H9 (cell line): Measurements from ENCODE around the gene USP3. TPM values are rescaled to one million over a fixed set of nuclear protein-coding genes. Genes with fewer than 3 reads are reported as not detected.

Experiments
- DNase-seq: peaks from one replicate; pipeline ENCODE4 v3.0.0-alpha.2; 2017
- H2AFZ ChIP-seq: one replicate; pipeline ENCODE4 v1.6.1; 2013; ENCODE audit warnings: mild to moderate bottlenecking, low read length, control low read depth, moderate library complexity
- H2AK5ac ChIP-seq: 2 replicates; pipeline ENCODE4 v1.6.1; 2013; ENCODE audit warnings: low read length, control low read depth, mixed read lengths; ENCODE audit not compliant: insufficient read length
- H2BK120ac ChIP-seq: one replicate; pipeline ENCODE4 v1.6.1; 2013; ENCODE audit warnings: low read depth, mild to moderate bottlenecking, low read length, control low read depth, inconsistent platforms; ENCODE audit not compliant: poor library complexity, severe bottlenecking
- H2BK12ac ChIP-seq: 2 replicates; pipeline ENCODE4 v1.6.1; 2013; ENCODE audit warnings: low read length, control low read depth, mixed read lengths, low read depth; ENCODE audit not compliant: insufficient read length
- H2BK15ac ChIP-seq: 2 replicates; pipeline ENCODE4 v1.6.1; 2013; ENCODE audit warnings: low read depth, low read length, control low read depth
- H2BK20ac ChIP-seq: one replicate; pipeline ENCODE4 v1.6.1; 2013; ENCODE audit warnings: low read depth, mild to moderate bottlenecking, low read length, control low read depth, inconsistent platforms; ENCODE audit not compliant: poor library complexity, severe bottlenecking
- H2BK5ac ChIP-seq: 2 replicates; pipeline ENCODE4 v1.6.1; 2013; ENCODE audit warnings: low read length, control low read depth, mixed read lengths; ENCODE audit not compliant: insufficient read length
- H3K14ac ChIP-seq: 2 replicates; pipeline ENCODE4 v1.6.1; 2013; ENCODE audit warnings: low read length, control low read depth; ENCODE audit not compliant: insufficient read depth
- H3K18ac ChIP-seq: 2 replicates; pipeline ENCODE4 v1.6.1; 2013; ENCODE audit warnings: low read depth, mild to moderate bottlenecking, mixed read lengths, low read length, control low read depth; ENCODE audit not compliant: insufficient read length
- H3K23ac ChIP-seq: 2 replicates; pipeline ENCODE4 v1.6.1; 2013; ENCODE audit warnings: low read length, control low read depth, mixed read lengths, low read depth; ENCODE audit not compliant: insufficient read length
- H3K23me2 ChIP-seq: 2 replicates; pipeline ENCODE4 v1.6.1; 2013; ENCODE audit warnings: low read depth, mild to moderate bottlenecking, mixed read lengths, low read length, control low read depth; ENCODE audit not compliant: insufficient read length, poor library complexity, severe bottlenecking
- H3K27ac ChIP-seq: 2 replicates; pipeline ENCODE4 v1.5.1; 2013; ENCODE audit warnings: low read length, control low read depth, mixed read lengths, low read depth; ENCODE audit not compliant: insufficient read length
- H3K27me3 ChIP-seq: 2 replicates; pipeline ENCODE4 v1.6.1; 2013; ENCODE audit warnings: low read length, control low read depth, inconsistent platforms; ENCODE audit not compliant: insufficient read depth
- H3K4ac ChIP-seq: 2 replicates; pipeline ENCODE4 v1.6.1; 2013; ENCODE audit warnings: low read depth, mild to moderate bottlenecking, control low read depth, inconsistent platforms, low read length, moderate library complexity
- H3K4me1 ChIP-seq: 2 replicates; pipeline ENCODE4 v1.6.1; 2013; ENCODE audit warnings: low read length, control low read depth, inconsistent platforms; ENCODE audit not compliant: insufficient read depth
- H3K4me2 ChIP-seq: 2 replicates; pipeline ENCODE4 v1.6.1; 2013; ENCODE audit warnings: low read length, control low read depth, mixed read lengths; ENCODE audit not compliant: insufficient read length, insufficient read depth
- H3K56ac ChIP-seq: 2 replicates; pipeline ENCODE4 v1.6.1; 2013; ENCODE audit warnings: low read depth, mild to moderate bottlenecking, mixed read lengths, low read length, control low read depth; ENCODE audit not compliant: insufficient read length
- H3K79me1 ChIP-seq: 2 replicates; pipeline ENCODE4 v1.6.1; 2013; ENCODE audit warnings: low read depth, mild to moderate bottlenecking, moderate library complexity, low read length, control low read depth, inconsistent platforms; ENCODE audit not compliant: insufficient read depth, poor library complexity, severe bottlenecking
- H3K79me2 ChIP-seq: 2 replicates; pipeline ENCODE4 v1.6.1; 2013; ENCODE audit warnings: low read length, control low read depth, inconsistent platforms; ENCODE audit not compliant: insufficient read depth
- H3K9ac ChIP-seq: 2 replicates; pipeline ENCODE4 v1.6.1; 2013; ENCODE audit warnings: low read length, control low read depth, mixed read lengths; ENCODE audit not compliant: insufficient read length; ENCODE audit errors: extremely low read depth
- H3K9me3 ChIP-seq: one replicate; pipeline ENCODE4 v1.6.1; 2013; ENCODE audit warnings: low read depth, low read length, inconsistent platforms; ENCODE audit not compliant: control insufficient read depth
- H3T11ph ChIP-seq: one replicate; pipeline ENCODE4 v1.6.1; 2013; ENCODE audit warnings: mild to moderate bottlenecking, low read length, control low read depth, inconsistent platforms
- H4K20me1 ChIP-seq: one replicate; pipeline ENCODE4 v1.6.1; 2013; ENCODE audit not compliant: control insufficient read depth, insufficient read length, insufficient read depth
- H4K5ac ChIP-seq: 2 replicates; pipeline ENCODE4 v1.6.1; 2013; ENCODE audit warnings: low read depth, mild to moderate bottlenecking, mixed read lengths, low read length, control low read depth; ENCODE audit not compliant: insufficient read length
- H4K8ac ChIP-seq: replicated peaks from 2 replicates; pipeline ENCODE4 v1.6.1; 2013; ENCODE audit warnings: low read length, control low read depth, mixed read lengths, low read depth; ENCODE audit not compliant: insufficient read length
- H4K91ac ChIP-seq: 2 replicates; pipeline ENCODE4 v1.6.1; 2013; ENCODE audit warnings: low read depth, mild to moderate bottlenecking, moderate library complexity, mixed read lengths, low read length, control low read depth; ENCODE audit not compliant: insufficient read length
- H3K27ac Mint-ChIP-seq, 3 experiments: 2 replicates in 2 of 3; 3 replicates in 1 of 3; pipeline ENCODE4 v1.8.0; 2020 to 2021; ENCODE audit warnings: mixed read lengths in 3 of 3, mild to moderate bottlenecking in 1 of 3, moderate library complexity in 1 of 3
- H3K27me3 Mint-ChIP-seq: 2 replicates; pipeline ENCODE4 v1.8.0; 2021; ENCODE audit warnings: low read depth, mild to moderate bottlenecking, moderate library complexity, mixed read lengths
- H3K36me3 Mint-ChIP-seq, 3 experiments: 2 replicates in 2 of 3; 3 replicates in 1 of 3; pipeline ENCODE4 v1.8.0; 2020 to 2021; ENCODE audit warnings: low read depth in 3 of 3, mixed read lengths in 3 of 3; ENCODE audit not compliant: insufficient read depth in 1 of 3
- H3K4me1 Mint-ChIP-seq, 2 experiments: 2 replicates each; pipeline ENCODE4 v1.8.0; 2020; ENCODE audit warnings: mixed read lengths in 2 of 2
- H3K4me3 Mint-ChIP-seq, 2 experiments: 2 replicates in 1 of 2; 3 replicates in 1 of 2; pipeline ENCODE4 v1.8.0; 2020 to 2021; ENCODE audit warnings: mild to moderate bottlenecking in 2 of 2, mixed read lengths in 2 of 2, moderate library complexity in 1 of 2
- H3K9me3 Mint-ChIP-seq, 2 experiments: 2 replicates in 1 of 2; 3 replicates in 1 of 2; pipeline ENCODE4 v1.8.0; 2020; ENCODE audit warnings: mild to moderate bottlenecking in 2 of 2, mixed read lengths in 2 of 2, moderate library complexity in 1 of 2
- WGBS: extraction: QIAGEN DNeasy Blood & Tissue Kit; methylation state at CpG from one replicate; pipeline ENCODE4 v1.1.7; 2013; ENCODE audit warnings: missing lambda C conversion rate, low lambda C conversion rate, mixed read lengths; ENCODE audit not compliant: insufficient read length; ENCODE audit errors: extremely low coverage; 5-methylcytosine and 5-hydroxymethylcytosine counted together
- total RNA-seq: library from RNA; stranded (reverse); gene quantifications from 2 replicates; pipeline ENCODE4 v1.2.1, GENCODE V29; 2021
- TF ChIP-seq, protein P1 (sequence below): fragments of 200-600 bp; sonication (generic); conservative IDR thresholded peaks from 3 replicates; pipeline ENCODE4 v1.8.0; 2021; ENCODE audit warnings: antibody characterized with exemption, mild to moderate bottlenecking

The USP3 gene
- total RNA-seq, 1 experiment from 2014 or later = 14.2 TPM

DNA sequence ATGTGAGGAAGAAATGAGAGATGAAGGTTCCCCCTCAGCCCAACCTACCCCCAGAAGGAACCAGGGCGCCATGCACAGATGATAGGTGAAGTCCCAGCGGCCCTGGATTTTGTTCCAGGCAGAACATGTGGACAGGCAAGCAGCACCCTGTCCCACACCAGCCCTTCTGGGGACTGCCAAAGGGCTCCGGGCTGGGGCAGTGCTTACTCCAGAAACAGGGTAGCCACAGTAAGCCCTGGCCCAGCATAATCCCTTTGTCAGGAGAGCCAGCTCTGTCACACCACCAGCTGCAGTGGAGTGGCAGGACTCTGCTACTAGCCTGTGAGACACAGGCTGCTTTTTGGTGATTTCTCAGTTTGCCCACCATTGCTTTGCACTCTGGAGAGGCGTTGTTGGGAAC is 99.1 kb downstream of the USP3 start:
- no peak overlapping the region for H3K27ac ChIP-seq
- Mint-ChIP-seq H3K4me3 (no peak overlapping the region), H3K27ac (no peak overlapping the region), H3K36me3 (peaks cover 3 to 13% (median 5%) of the 10 kb centered on the region in 3 experiments; a peak in 4 of 7 replicates), H3K4me1 (peaks cover 16 to 22% of the 10 kb centered on the region in 2 experiments), H3K9me3 (no peaks in the 10 kb centered on the region), H3K27me3 (peaks cover 35% of the 10 kb centered on the region)
- H2BK15ac ChIP-seq = no peak overlapping the region
- no peak overlapping the region for H2AFZ ChIP-seq
- no peak overlapping the region for H4K8ac ChIP-seq
- no peaks in the 10 kb centered on the region for H3K4me1 ChIP-seq
- H4K20me1 ChIP-seq = no peaks in the 10 kb centered on the region
- H3K14ac ChIP-seq = no peak overlapping the region
- H3K9me3 ChIP-seq = no peaks in the 10 kb centered on the region
- H3K9ac ChIP-seq = no peak overlapping the region
- H2BK5ac ChIP-seq = no peak overlapping the region
- H4K5ac ChIP-seq = no peak overlapping the region
- no peak overlapping the region for H3K18ac ChIP-seq
- H3K23me2 ChIP-seq = peaks cover 11% of the 10 kb centered on the region
- H3K4me2 ChIP-seq = no peak overlapping the region
- no peak overlapping the region for H2BK120ac ChIP-seq
- no peak overlapping the region for H3K56ac ChIP-seq
- WGBS = no CpG with 5 or more reads among the region's 4 CpGs
- no peak overlapping the region for H4K91ac ChIP-seq
- peaks cover 3% of the 10 kb centered on the region; the same call in 1 of the 2 replicates for H3K27me3 ChIP-seq
- no peak overlapping the region for H2BK20ac ChIP-seq
- H3T11ph ChIP-seq = no peak overlapping the region
- H3K4ac ChIP-seq = no peak overlapping the region
- TF ChIP-seq, protein P1, sequence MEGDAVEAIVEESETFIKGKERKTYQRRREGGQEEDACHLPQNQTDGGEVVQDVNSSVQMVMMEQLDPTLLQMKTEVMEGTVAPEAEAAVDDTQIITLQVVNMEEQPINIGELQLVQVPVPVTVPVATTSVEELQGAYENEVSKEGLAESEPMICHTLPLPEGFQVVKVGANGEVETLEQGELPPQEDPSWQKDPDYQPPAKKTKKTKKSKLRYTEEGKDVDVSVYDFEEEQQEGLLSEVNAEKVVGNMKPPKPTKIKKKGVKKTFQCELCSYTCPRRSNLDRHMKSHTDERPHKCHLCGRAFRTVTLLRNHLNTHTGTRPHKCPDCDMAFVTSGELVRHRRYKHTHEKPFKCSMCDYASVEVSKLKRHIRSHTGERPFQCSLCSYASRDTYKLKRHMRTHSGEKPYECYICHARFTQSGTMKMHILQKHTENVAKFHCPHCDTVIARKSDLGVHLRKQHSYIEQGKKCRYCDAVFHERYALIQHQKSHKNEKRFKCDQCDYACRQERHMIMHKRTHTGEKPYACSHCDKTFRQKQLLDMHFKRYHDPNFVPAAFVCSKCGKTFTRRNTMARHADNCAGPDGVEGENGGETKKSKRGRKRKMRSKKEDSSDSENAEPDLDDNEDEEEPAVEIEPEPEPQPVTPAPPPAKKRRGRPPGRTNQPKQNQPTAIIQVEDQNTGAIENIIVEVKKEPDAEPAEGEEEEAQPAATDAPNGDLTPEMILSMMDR = no peak
- H3K79me1 ChIP-seq = no peaks in the 10 kb centered on the region
- no peak overlapping the region for H3K23ac ChIP-seq
- DNase-seq = no peak
- H2AK5ac ChIP-seq = no peak overlapping the region
- no peak overlapping the region for H2BK12ac ChIP-seq
- H3K79me2 ChIP-seq = no peaks in the 10 kb centered on the region
